ENCODE results near the gene TMEM135. TPM values are rescaled to one million over a fixed set of nuclear protein-coding genes. Genes with fewer than 3 reads are reported as not detected.
A peak's percentile ranks its signal among the peaks of the same experiment; 100 is the strongest.

The TMEM135 gene
- total RNA-seq, 1 experiment from 2014 or later, result 65.5 TPM

DNA sequence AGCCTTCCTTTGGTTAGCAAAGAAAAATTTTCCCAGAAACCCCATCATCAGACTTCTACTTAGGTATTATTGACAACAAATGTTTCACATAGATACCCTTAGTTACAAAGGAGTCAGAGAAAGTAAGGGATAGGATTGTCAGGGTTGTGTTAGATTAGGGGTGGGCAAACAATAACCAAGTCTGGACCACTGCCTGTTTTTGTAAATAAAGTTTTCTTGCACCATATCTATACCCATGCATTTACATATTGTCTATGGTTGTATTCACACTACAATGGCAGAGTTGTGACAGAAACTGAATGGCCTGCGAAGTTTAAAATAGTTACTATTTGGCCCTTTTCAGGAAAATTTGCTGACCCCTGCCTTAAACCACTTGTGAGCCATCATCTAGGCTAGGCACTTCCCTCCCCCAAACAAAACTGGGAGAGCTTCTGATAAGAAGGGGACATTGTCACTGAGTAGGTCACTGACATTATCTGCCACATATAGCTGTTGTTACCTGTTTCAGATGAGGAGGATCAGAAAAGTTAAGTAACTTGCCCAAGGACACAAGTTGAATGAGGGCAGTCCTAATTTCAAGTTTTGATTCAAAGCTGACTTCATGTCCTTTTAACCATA, 40.7 kb upstream of the TMEM135 start:
- TF ChIP-seq TCF7L2 (IDR thresholded peaks at IDR 0.05; ENCODE audit: low read depth, low read length), result no peak
- TF ChIP-seq CTCF (IDR thresholded peaks at IDR 0.05), result no peak
- TF ChIP-seq SIN3A (IDR thresholded peaks at IDR 0.05; ENCODE audit: borderline replicate concordance, insufficient read depth, low read depth, low read length), result no peak
- TF ChIP-seq POLR2AphosphoS5 (IDR thresholded peaks at IDR 0.05; ENCODE audit: low read depth, low read length), result no peak

DNA sequence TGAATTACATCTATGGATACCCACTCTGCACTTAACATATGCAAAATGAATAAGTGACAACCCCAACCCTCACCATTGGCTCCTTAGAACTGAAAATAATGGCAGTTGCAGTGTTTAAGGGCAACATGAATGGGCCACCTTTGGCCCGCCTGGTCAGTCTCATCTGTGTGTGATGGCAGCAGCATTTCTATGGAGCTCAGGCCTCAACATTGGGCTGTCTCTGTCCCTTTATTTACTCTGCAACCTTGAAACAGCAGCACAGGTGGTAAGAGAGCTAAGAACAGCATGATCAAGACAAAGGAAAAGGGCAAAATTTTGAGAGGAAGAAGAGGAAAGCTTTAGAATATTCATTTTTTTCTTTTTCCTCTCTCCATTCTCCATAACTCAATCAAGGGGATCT, 38.3 kb upstream of the TMEM135 start:
- POLR2A ChIA-PET, result interaction anchor here (0.6 kb wide), 1 partner anchor 1190 kb away, joined by 6 read pairs; no protein-coding TSS in a partner anchor
- Histone ChIP-seq H3K4me3 (ENCODE audit: low read depth in 2 of 2, low read length in 2 of 2) (no peak overlapping the region), H3K36me3 (ENCODE audit: control insufficient read depth, insufficient read depth, low read length) (no peaks in the 10 kb centered on the region), H3K27me3 (ENCODE audit: control insufficient read depth, insufficient read depth, low read length) (no peaks in the 10 kb centered on the region), H3K27ac (ENCODE audit: low read length) (peak overlapping the region; percentile 87), H3K4me1 (ENCODE audit: control insufficient read depth, insufficient read depth, low read length) (peaks cover 25% of the 10 kb centered on the region), H3K9me3 (ENCODE audit: control insufficient read depth, insufficient read depth, low read depth, low read length) (no peaks in the 10 kb centered on the region)
- CTCF ChIA-PET, result interaction anchor here (0.6 kb wide), 1 partner anchor 32 kb away, joined by 3 read pairs; no protein-coding TSS in a partner anchor
- DNase-seq (ENCODE audit: low read depth, low spot score) (no peak), ATAC-seq (no peak)
- in situ Hi-C loops (cut with HindIII; ENCODE audit: low pct_unique_long_range_greater_than_20kb, low sequenced_read_pairs), result no loop called here
- BruUV-seq (replicated peaks), result no TSS peak
- intact Hi-C loops (cut with micrococcal nuclease; ENCODE audit: unreplicated experiment), result loop anchor here (5.0 kb wide), 1 partner anchor 293 kb away; no protein-coding TSS in a partner anchor
- TF ChIP-seq SIN3A (IDR thresholded peaks at IDR 0.05; ENCODE audit: borderline replicate concordance, insufficient read depth, low read depth, low read length) (no peak), REST (IDR thresholded peaks at IDR 0.05; ENCODE audit: insufficient read depth in 1 of 2, low read depth in 2 of 2, low read length in 1 of 2) (no peak), TCF7L2 (IDR thresholded peaks at IDR 0.05; ENCODE audit: low read depth, low read length) (no peak), POLR2AphosphoS5 (IDR thresholded peaks at IDR 0.05; ENCODE audit: low read depth, low read length) (no peak), CTCF (IDR thresholded peaks at IDR 0.05) (no peak)

More for the DNA sequence above, 40.7 kb upstream of the TMEM135 start:
- ATAC-seq (no peak), DNase-seq (ENCODE audit: low read depth, low spot score) (no peak)
- in situ Hi-C loops (cut with HindIII; ENCODE audit: low pct_unique_long_range_greater_than_20kb, low sequenced_read_pairs) (no loop called here), intact Hi-C loops (cut with micrococcal nuclease; ENCODE audit: unreplicated experiment) (loop anchor here (5.0 kb wide), 1 partner anchor 295 kb away; no protein-coding TSS in a partner anchor)
- no peak overlapping the region for H3K4me3 ChIP-seq (ENCODE audit: low read depth in 2 of 2, low read length in 2 of 2)
- no peaks in the 10 kb centered on the region for H3K36me3 ChIP-seq (ENCODE audit: control insufficient read depth, insufficient read depth, low read length)
- ChIA-PET CTCF (no interaction called here), POLR2A (interaction anchor here (0.6 kb wide), 1 partner anchor 91 kb away, joined by 3 read pairs; no protein-coding TSS in a partner anchor)
- H3K9me3 ChIP-seq (ENCODE audit: control insufficient read depth, insufficient read depth, low read depth, low read length), result no peaks in the 10 kb centered on the region
- no peaks in the 10 kb centered on the region for H3K27me3 ChIP-seq (ENCODE audit: control insufficient read depth, insufficient read depth, low read length)
- H3K27ac ChIP-seq (ENCODE audit: low read length), result peak overlapping the region; percentile 56; the same call in 1 of the 2 replicates
- no TSS peak for BruUV-seq (replicated peaks)
- peaks cover 25% of the 10 kb centered on the region for H3K4me1 ChIP-seq (ENCODE audit: control insufficient read depth, insufficient read depth, low read length)
